Left ventricle myocardium inferior (tissue), 1 donor: ENCODE data around the gene PBX1. TPM values are rescaled to one million over a fixed set of nuclear protein-coding genes. Genes with fewer than 3 reads are reported as not detected.
A peak's percentile ranks its signal among the peaks of the same experiment; 100 is the strongest.

ENCODE experiments used
- DNase-seq: peaks from one replicate; pipeline ENCODE4 v3.0.0-alpha.2; 2020
- H3K27ac ChIP-seq: fragments of 200-600 bp; replicated peaks from 2 replicates; pipeline ENCODE4 v1.8.0; 2021
- H3K27me3 ChIP-seq: fragments of 200-600 bp; 2 replicates; pipeline ENCODE4 v1.8.0; 2021; ENCODE audit warnings: low read depth
- H3K36me3 ChIP-seq: fragments of 200-600 bp; 2 replicates; pipeline ENCODE4 v1.8.0; 2021
- H3K4me1 ChIP-seq: fragments of 200-600 bp; 2 replicates; pipeline ENCODE4 v1.8.0; 2021
- H3K4me3 ChIP-seq: fragments of 200-600 bp; 2 replicates; pipeline ENCODE4 v1.8.0; 2021; ENCODE audit warnings: mild to moderate bottlenecking, moderate library complexity
- H3K9me3 ChIP-seq: fragments of 200-600 bp; replicated peaks from 2 replicates; pipeline ENCODE4 v1.8.0; 2021
- intact Hi-C: fragments of 100-400 bp; cut with micrococcal nuclease; formaldehyde crosslinking; loops from one replicate; pipeline ENCODE4 v1.11.0; 2022
- total RNA-seq: library from RNA; stranded (reverse); fragmentation: NEBNext Ultra II Directional; extraction: Animal tissue kit (Norgen Biotek cat#: 25700); gene quantifications from one replicate; pipeline ENCODE4 v1.2.1, GENCODE V29; 2021
- TF ChIP-seq, protein P1 (sequence below): fragments of 200-600 bp; IDR thresholded peaks from 2 replicates; pipeline ENCODE4 v1.8.0; 2021; ENCODE audit warnings: antibody characterized with exemption, mild to moderate bottlenecking, borderline replicate concordance
- donor health status: DM: no; HTN: yes; CAD: no; lungs with severe emphysema.

The PBX1 gene
- total RNA-seq, 1 donor from 2014 or later = 73.2 TPM

DNA sequence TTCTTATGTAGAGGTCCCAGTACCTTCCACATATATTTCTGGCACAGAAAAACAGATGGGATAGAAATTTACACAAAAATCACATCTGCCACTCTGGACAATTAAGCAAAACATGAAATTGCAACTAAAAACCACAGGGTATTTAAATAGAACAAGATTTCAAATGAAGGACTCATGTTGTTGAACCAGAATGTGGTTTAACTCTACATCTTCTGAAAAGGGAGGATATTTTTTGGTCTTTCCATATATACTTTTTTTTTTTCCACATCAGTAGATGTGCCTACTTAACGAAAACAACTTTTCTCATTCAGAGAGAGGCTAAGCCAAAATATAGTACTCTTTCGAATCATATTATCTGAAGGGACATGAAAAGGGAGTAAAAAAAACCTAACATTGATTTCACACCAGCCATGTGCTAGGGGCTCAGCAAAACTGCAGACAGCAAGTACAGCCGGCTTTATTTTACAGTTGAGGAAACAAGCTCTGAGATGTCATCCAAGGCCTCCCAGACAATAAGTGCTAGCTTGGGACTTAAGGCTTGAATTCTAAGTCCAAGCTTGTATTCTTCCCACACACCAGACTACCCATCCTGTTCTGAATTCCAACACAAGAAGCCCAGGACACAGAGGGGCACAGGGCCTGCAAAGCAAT lies 208.9 kb downstream of the PBX1 start:
- no peaks in the 10 kb centered on the region for H3K27me3 ChIP-seq
- no peaks in the 10 kb centered on the region for H3K9me3 ChIP-seq
- no peaks in the 10 kb centered on the region for H3K36me3 ChIP-seq
- intact Hi-C loops = no loop called here
- no peak overlapping the region for H3K4me3 ChIP-seq
- H3K27ac ChIP-seq = peak overlapping the region; percentile 67
- TF ChIP-seq, protein P1, sequence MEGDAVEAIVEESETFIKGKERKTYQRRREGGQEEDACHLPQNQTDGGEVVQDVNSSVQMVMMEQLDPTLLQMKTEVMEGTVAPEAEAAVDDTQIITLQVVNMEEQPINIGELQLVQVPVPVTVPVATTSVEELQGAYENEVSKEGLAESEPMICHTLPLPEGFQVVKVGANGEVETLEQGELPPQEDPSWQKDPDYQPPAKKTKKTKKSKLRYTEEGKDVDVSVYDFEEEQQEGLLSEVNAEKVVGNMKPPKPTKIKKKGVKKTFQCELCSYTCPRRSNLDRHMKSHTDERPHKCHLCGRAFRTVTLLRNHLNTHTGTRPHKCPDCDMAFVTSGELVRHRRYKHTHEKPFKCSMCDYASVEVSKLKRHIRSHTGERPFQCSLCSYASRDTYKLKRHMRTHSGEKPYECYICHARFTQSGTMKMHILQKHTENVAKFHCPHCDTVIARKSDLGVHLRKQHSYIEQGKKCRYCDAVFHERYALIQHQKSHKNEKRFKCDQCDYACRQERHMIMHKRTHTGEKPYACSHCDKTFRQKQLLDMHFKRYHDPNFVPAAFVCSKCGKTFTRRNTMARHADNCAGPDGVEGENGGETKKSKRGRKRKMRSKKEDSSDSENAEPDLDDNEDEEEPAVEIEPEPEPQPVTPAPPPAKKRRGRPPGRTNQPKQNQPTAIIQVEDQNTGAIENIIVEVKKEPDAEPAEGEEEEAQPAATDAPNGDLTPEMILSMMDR = no peak
- H3K4me1 ChIP-seq = peaks cover 84% of the 10 kb centered on the region
- DNase-seq = no peak

DNA sequence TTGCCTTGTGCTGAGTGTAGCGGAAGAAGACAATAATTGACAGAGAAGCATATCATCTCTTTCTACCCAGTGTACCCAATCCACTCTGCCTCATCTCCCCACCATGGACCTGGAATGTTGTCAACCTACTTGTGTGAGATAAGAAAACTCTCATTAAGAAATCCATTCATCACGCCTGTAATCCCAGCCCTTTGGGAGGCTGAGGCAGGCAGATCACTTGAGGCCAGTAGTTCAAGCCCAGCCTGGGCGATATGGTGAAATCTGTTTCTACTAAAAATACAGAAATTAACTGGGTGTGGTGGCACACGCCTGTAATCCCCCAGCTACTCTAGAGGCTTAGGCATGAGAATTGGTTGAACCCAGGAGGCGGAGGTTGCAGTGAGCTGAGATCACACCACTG lies 209.6 kb downstream of the PBX1 start:
- Histone ChIP-seq H3K36me3 (no peaks in the 10 kb centered on the region), H3K27me3 (no peaks in the 10 kb centered on the region), H3K4me1 (peaks cover 89% of the 10 kb centered on the region), H3K27ac (peak overlapping the region; percentile 67), H3K9me3 (no peaks in the 10 kb centered on the region), H3K4me3 (no peak overlapping the region)
- DNase-seq = no peak
- intact Hi-C loops = no loop called here
- TF ChIP-seq, protein P1 = no peak

DNA sequence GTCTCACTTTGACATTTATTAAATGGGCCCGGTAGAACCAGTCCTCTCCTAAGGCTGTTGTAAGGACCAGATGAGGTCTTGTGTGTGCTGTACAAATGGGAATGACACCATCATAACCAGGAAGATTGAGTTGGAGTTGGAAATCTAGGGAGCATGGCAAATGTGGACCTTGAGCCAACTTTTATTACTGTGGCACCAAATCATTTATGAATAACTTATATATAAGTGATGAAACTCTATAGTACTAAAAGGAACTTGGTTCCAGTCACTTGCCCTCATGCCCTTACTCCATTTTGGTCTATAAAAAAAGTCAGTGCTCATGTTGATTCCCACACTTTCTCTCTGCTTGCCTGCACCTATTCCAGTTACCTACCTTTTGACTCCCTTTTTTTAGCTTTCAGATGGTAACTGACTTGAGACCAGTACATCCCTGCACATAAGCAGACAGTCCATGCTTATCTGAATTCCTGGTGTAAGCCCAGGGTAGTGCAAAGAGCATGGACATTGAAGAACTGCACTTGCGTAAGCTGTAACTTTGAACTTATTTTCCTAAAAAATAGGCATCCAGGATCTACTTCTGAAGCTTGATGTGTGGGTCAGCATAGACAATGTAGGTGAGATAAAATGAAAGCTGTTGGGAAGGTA lies 210.6 kb downstream of the PBX1 start:
- H3K9me3 ChIP-seq = no peaks in the 10 kb centered on the region
- no peak overlapping the region for H3K4me3 ChIP-seq
- no peaks in the 10 kb centered on the region for H3K36me3 ChIP-seq
- TF ChIP-seq, protein P1 = no peak
- peak overlapping the region; percentile 67 for H3K27ac ChIP-seq
- no peak for DNase-seq
- no peaks in the 10 kb centered on the region for H3K27me3 ChIP-seq
- peaks cover 91% of the 10 kb centered on the region for H3K4me1 ChIP-seq
- intact Hi-C loops = no loop called here

DNA sequence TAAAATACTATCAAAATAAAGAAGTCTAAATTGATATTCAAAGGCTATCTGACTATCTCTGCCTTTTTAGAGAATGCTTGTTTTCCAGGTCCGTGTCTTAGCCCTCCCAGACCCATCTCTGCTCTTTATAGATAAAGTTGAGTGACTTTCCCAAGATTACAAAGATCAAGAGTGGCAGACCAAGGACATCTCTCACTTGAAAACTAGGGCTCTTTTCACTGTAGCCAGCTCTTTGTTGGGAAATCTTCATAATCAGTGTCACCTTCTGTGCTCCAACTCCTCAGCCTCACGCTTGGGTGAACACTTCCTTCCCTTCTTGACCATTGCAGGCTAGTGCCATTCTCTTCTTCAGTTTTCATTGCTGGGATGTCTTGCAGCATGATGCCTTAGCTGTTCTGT lies 211.1 kb downstream of the PBX1 start:
- TF ChIP-seq, protein P1 = no peak
- intact Hi-C loops = no loop called here
- Histone ChIP-seq H3K4me1 (peaks cover 91% of the 10 kb centered on the region), H3K4me3 (no peak overlapping the region), H3K36me3 (no peaks in the 10 kb centered on the region), H3K27me3 (no peaks in the 10 kb centered on the region), H3K9me3 (no peaks in the 10 kb centered on the region), H3K27ac (peak overlapping the region; percentile 75)
- DNase-seq = no peak

DNA sequence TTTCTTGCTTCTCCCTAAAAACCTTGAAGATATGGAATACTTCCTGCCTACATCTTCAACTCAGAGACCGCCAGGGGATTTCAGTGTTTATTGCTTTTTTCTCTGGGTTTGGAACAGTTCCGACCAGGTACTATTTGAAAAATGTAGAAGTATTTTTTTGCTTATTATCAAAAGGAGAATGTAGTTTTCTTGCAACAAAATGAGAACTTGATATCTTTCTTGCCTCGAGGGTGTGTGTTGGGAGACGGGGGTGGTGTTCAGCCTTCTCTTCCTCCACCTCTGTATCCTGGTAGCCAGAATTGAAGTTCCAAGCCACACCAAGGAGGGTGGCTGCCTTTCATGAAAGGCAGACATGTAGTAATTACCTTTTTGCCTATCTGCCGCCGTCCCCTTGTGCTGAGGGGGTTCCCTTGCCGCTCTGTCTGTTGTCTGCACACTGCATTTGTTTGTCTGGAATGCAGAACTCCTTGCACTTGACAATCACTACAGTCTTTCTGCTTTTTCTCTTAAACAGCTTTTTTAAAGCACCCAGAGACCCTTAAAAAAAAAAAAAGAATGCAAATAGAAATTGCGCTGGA lies 212.1 kb downstream of the PBX1 start:
- peak overlapping the region; percentile 75 for H3K27ac ChIP-seq
- H3K4me3 ChIP-seq = no peak overlapping the region

More for the DNA sequence above, 212.1 kb downstream of the PBX1 start:
- Histone ChIP-seq H3K9me3 (no peaks in the 10 kb centered on the region), H3K36me3 (no peaks in the 10 kb centered on the region), H3K27me3 (no peaks in the 10 kb centered on the region), H3K4me1 (peaks cover 84% of the 10 kb centered on the region)
- TF ChIP-seq, protein P1 = no peak
- no peak for DNase-seq
- intact Hi-C loops = no loop called here
